ENCODE results near the gene PRODH2.
"Not testable (repeated sequence)": the region's sequence is repeated elsewhere in the genome, so short reads cannot be mapped to it uniquely, and the experiment has no call there.

PRODH2 gene

GRCh38 chr19:35807633-35808032 lies 5.0 kb downstream of the PRODH2 start:
- intact Hi-C loops (cut with DNase I), result no loop called here
- DNase-seq, result no peak

DNA sequence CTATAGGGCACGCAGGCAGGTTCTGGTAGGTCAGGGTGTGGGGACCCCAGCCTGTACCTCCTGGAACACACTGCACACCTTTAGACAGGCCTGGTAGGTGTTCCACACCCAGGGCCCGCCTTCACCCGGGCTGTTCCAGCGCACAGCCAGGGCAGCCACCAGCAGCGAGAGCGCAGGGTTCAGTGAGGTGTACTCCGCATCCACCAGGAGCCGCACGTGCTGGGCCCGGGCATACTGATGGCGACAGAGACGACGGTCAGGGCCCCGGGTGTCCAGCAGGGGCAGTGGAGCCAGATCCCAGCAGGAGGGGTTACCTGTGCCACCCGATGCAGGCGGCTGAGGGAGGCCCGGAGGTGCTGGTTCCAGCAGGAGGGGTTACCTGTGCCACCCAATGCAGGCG lies 6.0 kb downstream of the PRODH2 start:
- no peak for DNase-seq
- intact Hi-C loops (cut with DNase I), result no loop called here

GRCh38 chr19:35805526-35806102 lies 7.0 kb downstream of the PRODH2 start:
- no peak for DNase-seq
- intact Hi-C loops (cut with DNase I), result no loop called here

- DNase-seq, result no peak
- intact Hi-C loops (cut with DNase I), result no loop called here
Measured at GRCh38 chr19:35801828-35802227, 10.8 kb downstream of the PRODH2 start.

DNA sequence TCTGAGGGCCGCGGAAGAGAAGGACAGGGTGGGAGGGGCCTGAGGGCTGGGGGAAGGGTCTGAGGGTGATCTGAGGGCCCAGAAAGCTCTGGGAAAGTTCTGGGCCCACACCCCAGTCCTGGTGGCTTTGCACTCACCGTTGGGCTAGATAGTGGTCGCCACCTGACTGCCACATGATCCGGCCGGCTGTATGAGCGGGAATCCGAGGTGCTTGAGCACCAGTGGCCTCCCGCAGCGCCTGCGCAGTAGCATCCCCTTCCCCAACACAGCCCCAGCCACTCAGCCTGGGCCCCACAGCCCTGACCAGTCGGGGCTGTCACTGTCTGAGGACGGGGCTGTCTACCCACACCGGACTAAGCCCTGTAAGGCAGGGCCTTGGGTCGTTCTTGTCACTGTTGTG lies 15.0 kb downstream of the PRODH2 start:
- DNase-seq, result peak in 34 of 42 donors; percentile 18 to 74 (median 51)

GRCh38 chr19:35796645-35797542 lies 15.8 kb downstream of the PRODH2 start:
- DNase-seq, result no peak
- intact Hi-C loops (cut with DNase I), result no loop called here

More for the DNA sequence above, 15.0 kb downstream of the PRODH2 start:
- intact Hi-C loops (cut with DNase I), result no loop called here

DNA sequence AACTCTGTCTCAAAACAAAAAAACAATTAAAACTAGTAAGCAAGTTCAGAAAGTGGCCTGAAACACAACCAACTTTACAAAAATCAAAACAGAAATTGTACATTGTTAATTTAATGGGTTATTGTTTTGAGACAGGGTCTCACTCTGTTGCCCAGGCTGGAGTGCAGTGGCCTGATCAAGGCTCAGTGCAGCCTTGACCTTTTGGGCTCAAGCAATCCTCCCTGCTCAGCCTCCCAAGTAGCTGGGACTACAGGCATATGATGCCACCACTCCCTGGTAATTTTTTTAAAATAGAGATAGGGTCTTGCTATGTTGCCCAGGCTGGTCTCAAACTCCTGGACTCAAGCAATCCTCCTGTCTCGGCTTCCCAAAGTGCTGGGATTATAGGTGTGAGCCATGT lies 17.1 kb downstream of the PRODH2 start:
- DNase-seq; intact Hi-C loops (cut with DNase I): not testable (repeated sequence)

DNA sequence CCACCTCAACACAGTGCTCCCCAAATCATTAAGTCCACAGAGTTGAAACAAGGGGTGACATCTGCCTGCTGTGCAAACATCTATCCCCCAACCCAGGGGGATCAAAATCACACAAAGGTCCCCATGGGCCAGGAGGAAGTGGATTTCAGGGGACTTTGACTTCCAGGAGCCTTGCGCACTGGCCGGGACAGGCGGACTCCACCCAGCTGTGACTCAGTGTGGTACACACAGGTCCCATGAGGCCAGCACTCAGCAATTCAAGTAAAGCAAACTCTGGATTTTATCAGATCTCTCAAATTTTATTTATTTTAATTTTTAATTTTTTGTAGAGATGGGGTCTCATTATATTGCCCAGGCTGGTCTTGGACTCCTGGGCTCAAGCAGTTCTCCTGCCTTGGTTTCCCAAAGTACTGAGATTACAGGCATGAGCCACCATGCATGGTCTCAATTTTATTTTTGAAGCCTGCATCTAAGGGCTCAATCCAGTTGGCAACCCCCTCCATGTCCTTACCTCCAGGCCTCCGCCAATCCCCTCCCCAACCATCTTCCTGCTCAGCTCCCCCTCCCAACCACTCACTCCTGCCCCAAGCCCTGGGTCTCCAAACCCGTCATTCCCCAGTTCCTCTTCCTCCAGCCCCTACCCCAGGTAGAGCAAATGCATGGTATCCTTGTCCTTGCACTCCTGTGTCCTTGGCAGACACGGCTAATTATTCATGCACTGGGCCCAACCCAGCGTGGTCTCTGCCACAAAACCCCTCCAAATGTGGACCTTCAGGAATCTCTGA lies 19.1 kb downstream of the PRODH2 start:
- intact Hi-C loops (cut with DNase I), result no loop called here
- no peak for DNase-seq

DNA sequence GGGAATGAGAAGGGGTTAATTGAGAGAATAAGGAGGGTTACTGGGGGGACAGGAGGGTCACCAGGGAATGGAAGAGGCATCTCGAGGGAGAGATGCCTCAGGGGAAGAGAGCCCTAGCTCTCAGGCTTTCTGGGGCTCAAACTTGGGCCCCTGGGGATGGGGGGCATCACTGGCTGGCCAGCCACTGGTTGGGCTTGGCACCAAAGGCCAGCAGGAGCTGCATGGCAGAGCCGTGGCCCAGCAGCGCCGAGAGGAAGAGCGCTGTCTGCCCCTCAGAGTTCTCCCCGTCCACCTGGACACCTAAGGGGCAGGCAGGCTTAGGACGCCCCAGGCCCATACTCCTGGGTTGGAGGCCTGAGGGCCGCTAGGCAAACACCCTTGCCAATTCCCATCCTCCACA lies 19.8 kb downstream of the PRODH2 start:
- DNase-seq, result no peak
- intact Hi-C loops (cut with DNase I), result no loop called here

DNA sequence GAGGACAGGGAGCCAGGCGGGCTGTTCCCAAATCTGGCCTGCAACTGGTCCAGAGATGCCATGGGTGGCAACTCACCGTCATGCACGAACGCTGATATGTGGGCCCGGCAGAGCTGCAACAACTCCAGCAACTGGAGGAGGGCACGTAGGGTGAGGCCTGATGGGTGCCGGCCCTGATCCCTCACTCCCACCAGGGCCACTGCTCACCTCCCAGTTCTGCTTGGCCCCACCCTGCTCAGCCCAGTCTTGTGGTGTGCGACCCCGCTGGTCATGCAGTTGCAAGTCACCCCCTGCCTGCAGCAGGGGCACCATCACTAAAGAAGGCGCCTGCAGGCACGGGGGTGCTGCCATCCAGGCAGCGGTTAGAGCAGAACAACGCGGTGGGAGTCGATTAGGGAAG lies 20.3 kb downstream of the PRODH2 start:
- no peak for DNase-seq
- intact Hi-C loops (cut with DNase I), result no loop called here

DNA sequence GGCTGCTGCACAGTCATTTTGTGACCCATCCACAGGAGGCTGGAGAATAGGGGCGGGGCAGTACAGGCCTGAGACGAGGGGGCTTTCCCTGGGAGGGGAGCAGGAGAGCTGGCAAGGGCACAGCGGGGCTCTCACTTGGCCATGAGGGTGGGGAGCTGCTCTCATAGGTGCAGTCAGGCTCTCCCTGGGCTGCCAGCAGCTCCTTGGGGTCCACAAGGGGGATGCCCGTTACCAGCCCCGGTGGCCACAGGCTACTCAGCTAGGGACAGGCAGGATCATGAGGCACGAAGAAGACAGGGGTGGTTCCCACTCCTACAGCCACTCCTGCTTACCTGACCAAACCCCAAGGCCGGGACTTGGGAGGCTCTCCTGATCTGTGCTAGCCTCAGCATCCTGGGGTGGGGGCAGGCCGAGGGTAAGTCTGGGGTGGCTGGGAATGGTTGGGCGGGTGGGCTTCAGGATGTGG lies 20.8 kb downstream of the PRODH2 start:
- intact Hi-C loops (cut with DNase I), result no loop called here
- no peak for DNase-seq

GRCh38 chr19:35790981-35791813 lies 21.4 kb downstream of the PRODH2 start:
- intact Hi-C loops (cut with DNase I), result no loop called here
- no peak for DNase-seq

- intact Hi-C loops (cut with DNase I), result no loop called here
- no peak for DNase-seq
Measured at GRCh38 chr19:35789978-35790944, 22.4 kb downstream of the PRODH2 start.

- no peak for DNase-seq
- intact Hi-C loops (cut with DNase I), result no loop called here
Measured at GRCh38 chr19:35789195-35789977, 23.3 kb downstream of the PRODH2 start.

DNA sequence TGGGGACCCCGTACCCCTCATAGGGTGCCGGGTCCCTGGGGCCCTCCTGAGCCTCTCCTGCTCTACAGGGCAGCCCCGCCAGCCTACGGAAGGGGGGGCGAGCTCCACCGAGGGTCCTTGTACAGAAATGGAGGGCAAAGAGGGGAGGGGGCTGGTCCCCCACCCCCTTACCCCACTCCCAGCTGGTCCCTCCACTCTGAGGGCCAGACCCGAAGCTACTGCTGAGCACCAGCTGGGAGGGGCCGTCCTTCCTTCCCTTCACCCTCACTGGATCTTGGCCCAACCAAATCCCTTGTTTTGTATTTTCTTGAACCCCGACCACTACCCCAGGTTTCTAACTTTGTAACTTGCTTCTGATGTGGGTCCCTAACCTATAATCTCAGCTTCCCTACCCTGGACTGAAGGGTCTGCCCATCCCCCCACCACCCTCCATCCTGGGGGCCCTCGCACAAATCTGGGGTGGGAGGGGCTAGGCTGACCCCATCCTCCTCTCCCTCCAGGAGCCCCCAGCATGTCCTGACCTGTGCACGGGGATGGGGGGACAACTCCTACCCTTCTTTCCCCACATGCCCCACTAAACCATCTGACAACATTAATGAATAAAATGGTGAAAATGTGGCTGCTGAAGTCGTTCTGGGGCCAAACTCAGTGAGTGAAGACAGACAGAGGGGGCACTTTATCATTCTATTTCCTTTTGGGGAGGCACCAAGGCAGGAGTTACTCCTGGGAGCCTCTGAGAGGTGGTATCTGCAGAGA lies 24.3 kb downstream of the PRODH2 start:
- intact Hi-C loops (cut with DNase I), result no loop called here
- DNase-seq, result no peak

DNA sequence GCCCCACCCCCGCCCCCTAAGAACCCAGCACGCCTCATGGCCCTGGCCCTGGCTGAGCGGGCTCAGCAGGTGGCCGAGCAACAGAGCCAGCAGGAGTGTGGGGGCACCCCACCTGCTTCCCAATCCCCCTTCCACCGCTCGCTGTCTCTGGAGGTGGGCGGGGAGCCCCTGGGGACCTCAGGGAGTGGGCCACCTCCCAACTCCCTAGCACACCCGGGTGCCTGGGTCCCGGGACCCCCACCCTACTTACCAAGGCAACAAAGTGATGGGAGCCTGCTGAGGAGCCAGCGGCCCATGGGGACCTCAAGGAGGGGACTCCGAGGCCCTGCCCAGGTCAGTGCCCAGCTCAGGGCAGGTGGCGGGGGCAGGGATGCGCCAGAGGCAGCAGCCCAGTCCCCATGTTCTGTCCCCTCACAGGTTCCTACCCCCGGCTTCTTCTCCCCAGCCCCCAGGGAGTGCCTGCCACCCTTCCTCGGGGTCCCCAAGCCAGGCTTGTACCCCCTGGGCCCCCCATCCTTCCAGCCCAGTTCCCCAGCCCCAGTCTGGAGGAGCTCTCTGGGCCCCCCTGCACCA lies 25.3 kb downstream of the PRODH2 start:
- no peak for DNase-seq
- intact Hi-C loops (cut with DNase I), result no loop called here

All from head of caudate nucleus (tissue), 42 donors.